HCT116 (cell line): ENCODE data around the gene HES6. TPM values are rescaled to one million over a fixed set of nuclear protein-coding genes. Genes with fewer than 3 reads are reported as not detected.

Experiments
- ATAC-seq: fragments of 200-7000 bp; cut with Tn5 transposase; 2 replicates; pipeline ENCODE4 v1.9.1; 2020; ENCODE audit warnings: mild to moderate bottlenecking, moderate library complexity
- BruUV-seq: library from RNA; stranded (reverse); fragments of 400-500 nt; replicated peaks from 2 replicates; lab custom pipeline; 2021; lab: Mats Ljungman, UMichigan
- CTCF ChIA-PET: fragments of 300-600 bp; sonication (Branson Sonifier 250); formaldehyde crosslinking; loops from one replicate; lab custom pipeline; 2021; ENCODE audit warnings: antibody characterized with exemption; lab: Charles Lee
- POLR2A ChIA-PET: fragments of 300-600, 350-600 bp; sonication (Branson Sonifier 250); formaldehyde crosslinking; loops from one replicate; lab custom pipeline; 2021; ENCODE audit warnings: antibody characterized with exemption; lab: Charles Lee
- RAD21 ChIA-PET, 2 experiments: fragments of 300-600 bp; sonication (Branson Sonifier 250); formaldehyde crosslinking; loops; one replicate each; lab custom pipeline; 2023; ENCODE audit warnings: low total read pairs in 2 of 2; ENCODE audit not compliant: uncharacterized antibody in 2 of 2, unreplicated experiment in 2 of 2, low non-redundant PET in 1 of 2; lab: Charles Lee
- DNase-seq: peaks from one replicate; pipeline ENCODE4 v3.0.0-alpha.2; 2010; ENCODE audit warnings: low read depth, low spot score
- H2AFZ ChIP-seq: fragments of 200-600 bp; shearing (Covaris generic), sonication (generic); 2 replicates; pipeline ENCODE4 v1.6.1; 2017; ENCODE audit warnings: low read depth, mixed run types, mixed read lengths, antibody characterized with exemption, low read length; ENCODE audit not compliant: poor library complexity, severe bottlenecking
- H3K27ac ChIP-seq: 2 replicates; pipeline ENCODE4 v1.5.1; 2012; ENCODE audit warnings: low read depth, low read length
- H3K27me3 ChIP-seq: fragments of 200-600 bp; sonication (generic); 2 replicates; pipeline ENCODE4 v1.6.1; 2016; ENCODE audit warnings: mixed run types, low read length, mixed read lengths; ENCODE audit not compliant: insufficient read depth
- H3K36me3 ChIP-seq, 2 experiments: fragments of 200-500 bp in 1 of 2; fragments of 200-600 bp in 1 of 2; sonication (Bioruptor generic) in 1 of 2; sonication (generic) in 1 of 2; 2 replicates each; pipeline versions ENCODE4 v1.5.1 to v1.6.1; 2014 to 2016; ENCODE audit warnings: low read length in 2 of 2, inconsistent platforms in 1 of 2, mixed read lengths in 1 of 2, mixed run types in 1 of 2; ENCODE audit not compliant: insufficient read depth in 2 of 2, control insufficient read depth in 1 of 2
- H3K4me1 ChIP-seq, 2 experiments: fragments of 200-600 bp in 1 of 2; sonication (generic) in 1 of 2; 2 replicates each; pipeline versions ENCODE4 v1.5.1 to v1.6.1; 2012 to 2017; ENCODE audit warnings: low read length in 2 of 2, inconsistent platforms in 1 of 2, mild to moderate bottlenecking in 1 of 2, mixed read lengths in 1 of 2, mixed run types in 1 of 2, moderate library complexity in 1 of 2; ENCODE audit not compliant: insufficient read depth in 2 of 2, control insufficient read depth in 1 of 2
- H3K4me2 ChIP-seq: fragments of 200-600 bp; sonication (generic); 2 replicates; pipeline ENCODE4 v1.6.1; 2017; ENCODE audit warnings: mixed run types, low read length, mixed read lengths
- H3K4me3 ChIP-seq, 2 experiments: fragments of 200-600 bp in 1 of 2; sonication (generic) in 1 of 2; replicated peaks in 1 of 2; 2 replicates each; pipeline ENCODE4 v1.5.1; 2011 to 2016; ENCODE audit warnings: low read length in 2 of 2, control low read depth in 1 of 2, low read depth in 1 of 2, mild to moderate bottlenecking in 1 of 2, mixed read lengths in 1 of 2, mixed run types in 1 of 2
- H3K79me2 ChIP-seq: fragments of 200-600 bp; sonication (generic); 2 replicates; pipeline ENCODE4 v1.6.1; 2017; ENCODE audit warnings: mild to moderate bottlenecking, mixed run types, low read length, moderate library complexity, mixed read lengths; ENCODE audit not compliant: insufficient read depth
- H3K9ac ChIP-seq: fragments of 200-600 bp; sonication (generic); 2 replicates; pipeline ENCODE4 v1.6.1; 2016; ENCODE audit warnings: low read length, mixed read lengths
- H3K9me2 ChIP-seq: fragments of 200-600 bp; sonication (generic), shearing (Covaris generic); 2 replicates; pipeline ENCODE4 v1.6.1; 2017; ENCODE audit warnings: mixed run types, mild to moderate bottlenecking, moderate library complexity; ENCODE audit not compliant: insufficient read depth
- H3K9me3 ChIP-seq, 2 experiments: fragments of 200-500 bp in 1 of 2; fragments of 200-600 bp in 1 of 2; sonication (Bioruptor generic) in 1 of 2; sonication (generic) in 1 of 2; 2 replicates each; pipeline ENCODE4 v1.6.1; 2014 to 2017; ENCODE audit warnings: low read length in 2 of 2, mixed read lengths in 2 of 2, inconsistent platforms in 1 of 2, low read depth in 1 of 2, mild to moderate bottlenecking in 1 of 2, mixed run types in 1 of 2, moderate library complexity in 1 of 2; ENCODE audit not compliant: control insufficient read depth in 1 of 2, insufficient read depth in 1 of 2
- H4K20me1 ChIP-seq: fragments of 200-600 bp; sonication (generic), shearing (Covaris generic); 2 replicates; pipeline ENCODE4 v1.6.1; 2017; ENCODE audit warnings: mixed run types, mild to moderate bottlenecking, moderate library complexity; ENCODE audit not compliant: insufficient read depth
- JUND ChIP-seq: IDR thresholded peaks from 2 replicates; pipeline ENCODE4 v1.6.1; 2012
- POLR2A ChIP-seq: IDR thresholded peaks from 2 replicates; pipeline ENCODE4 v1.7.0; 2011; ENCODE audit warnings: borderline replicate concordance; ENCODE audit not compliant: insufficient read depth, insufficient read length; ENCODE audit errors: extremely low read depth
- POLR2AphosphoS5 ChIP-seq: IDR thresholded peaks from 2 replicates; pipeline ENCODE4 v1.6.1; 2011; ENCODE audit warnings: mild to moderate bottlenecking, low read depth, low read length, moderate library complexity
- ZBTB33 ChIP-seq: IDR thresholded peaks from 2 replicates; pipeline ENCODE4 v1.6.1; 2011; ENCODE audit warnings: mild to moderate bottlenecking, low read length, moderate library complexity; ENCODE audit not compliant: insufficient replicate concordance; ENCODE audit errors: extremely low read depth
- ZFX ChIP-seq: fragments of 450-650 bp; IDR thresholded peaks from 2 replicates; pipeline ENCODE4 v1.6.1; 2017
- ZNF274 ChIP-seq: fragments of 200-500 bp; sonication (Bioruptor generic); IDR thresholded peaks from 2 replicates; pipeline ENCODE4 v1.6.1; 2014; ENCODE audit warnings: mild to moderate bottlenecking, low read depth, low read length, inconsistent platforms
- intact Hi-C: fragments of 100-400 bp; cut with micrococcal nuclease; formaldehyde crosslinking; loops from 2 replicates; pipeline ENCODE4 v1.10.0; 2022
- total RNA-seq: library from RNA; stranded (reverse); gene quantifications from one replicate; pipeline ENCODE4 v1.2.1, GENCODE V29; 2021; ENCODE audit not compliant: unreplicated experiment

The HES6 gene
- total RNA-seq, 1 experiment from 2014 or later, result 47.8 TPM

DNA sequence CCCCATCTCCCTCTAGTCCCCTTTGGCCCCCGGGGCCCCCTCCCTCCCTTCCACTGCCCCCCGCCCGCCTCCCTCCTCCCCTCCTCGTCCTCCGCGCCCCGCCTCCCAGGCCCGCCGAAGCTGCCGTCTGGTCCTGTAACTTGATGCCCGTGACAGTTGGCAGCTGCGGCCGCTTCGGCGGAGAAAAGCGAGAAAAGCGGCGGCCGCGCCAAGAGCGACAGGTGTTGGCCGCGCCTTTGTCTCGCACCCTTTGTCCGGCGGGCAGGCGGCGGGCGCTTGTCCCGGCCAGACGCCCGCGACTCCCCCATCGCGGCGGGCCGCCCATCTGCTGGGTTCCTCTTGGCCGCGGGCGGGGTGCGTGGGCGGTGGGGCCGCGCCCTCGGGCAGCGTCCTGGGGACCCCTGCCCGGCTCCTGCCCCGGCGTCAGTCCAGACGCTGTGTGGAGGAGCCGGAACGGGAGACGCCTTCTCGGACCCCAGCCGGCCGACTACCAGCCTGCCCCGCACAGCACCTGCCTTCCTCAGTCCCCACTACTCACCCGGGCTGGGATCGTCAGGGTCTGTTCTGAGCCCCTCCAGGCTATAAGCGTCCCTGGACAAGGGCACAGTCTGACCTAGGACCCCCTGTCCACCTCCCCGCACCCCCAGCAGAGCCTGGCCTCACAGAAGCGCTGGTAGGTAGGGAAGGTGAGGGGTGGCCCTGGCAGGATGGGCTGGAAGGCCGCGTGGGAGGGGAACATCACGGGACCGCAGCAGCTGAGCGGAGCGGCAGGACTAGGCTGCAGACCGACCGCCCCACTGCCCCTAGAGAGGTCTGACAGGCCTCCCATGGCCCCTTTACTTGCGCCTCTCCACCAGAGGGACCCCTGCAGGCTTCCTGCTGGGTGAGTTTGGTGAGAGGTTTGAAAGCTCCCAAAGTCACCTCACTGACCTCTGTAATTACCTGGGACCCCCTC, 1.2 kb upstream of the HES6 start (continued):
- no peak for TF ChIP-seq ZBTB33
- no peak for TF ChIP-seq POLR2AphosphoS5
- TF ChIP-seq JUND, result no peak
- TF ChIP-seq POLR2A, result no peak
- TF ChIP-seq, all 23 proteins: peak for 4

GRCh38 chr2:238239543-238239862, 335 bp downstream of the HES6 start:
- Histone ChIP-seq H3K27ac (peak overlapping the region; percentile 75; the same call in 1 of the 2 replicates), H3K36me3 (no peaks in the 10 kb centered on the region), H3K4me2 (peak overlapping the region; percentile 99), H3K9ac (peak overlapping the region; percentile 73), H3K27me3 (no peaks in the 10 kb centered on the region)
- intact Hi-C loops, result no loop called here
- peak; percentile 41 for ATAC-seq
- POLR2A ChIA-PET, result no interaction called here
- peak; percentile 78; the same call in 1 of the 2 replicates for TF ChIP-seq ZFX
- TF ChIP-seq ZNF274, result no peak
- TF ChIP-seq, all 23 proteins: peak for 1
- H3K9me3 ChIP-seq, result no peaks in the 10 kb centered on the region
- no peaks in the 10 kb centered on the region; the same call in 1 of the 2 replicates for H3K79me2 ChIP-seq
- ChIA-PET RAD21 (no interaction called here), CTCF (no interaction called here)
- H4K20me1 ChIP-seq, result no peaks in the 10 kb centered on the region
- DNase-seq, result no peak
- H2AFZ ChIP-seq, result no peak overlapping the region
- peak overlapping the region; percentile 56 to 69 for H3K4me3 ChIP-seq
- BruUV-seq, result no TSS peak
- H3K4me1 ChIP-seq, result peaks cover 14 to 33% of the 10 kb centered on the region in 2 experiments
- H3K9me2 ChIP-seq, result no peaks in the 10 kb centered on the region
